OCI-LY1 (cell line): ENCODE data around the gene BATF2.

Source experiments
- EZH2 ChIP-seq: fragments of 200-600 bp; sonication (generic), shearing (Covaris generic); IDR thresholded peaks from 2 replicates; pipeline ENCODE4 v1.8.0; 2017; ENCODE audit warnings: borderline replicate concordance, mixed run types, mild to moderate bottlenecking, antibody characterized with exemption, low read length, moderate library complexity, mixed read lengths
- TF ChIP-seq, protein P1 (sequence below): fragments of 200-600 bp; sonication (generic), shearing (Covaris generic); IDR thresholded peaks from 2 replicates; pipeline ENCODE4 v1.5.1; 2017; ENCODE audit warnings: mild to moderate bottlenecking, antibody characterized with exemption, low read length, moderate library complexity, mixed read lengths

DNA sequence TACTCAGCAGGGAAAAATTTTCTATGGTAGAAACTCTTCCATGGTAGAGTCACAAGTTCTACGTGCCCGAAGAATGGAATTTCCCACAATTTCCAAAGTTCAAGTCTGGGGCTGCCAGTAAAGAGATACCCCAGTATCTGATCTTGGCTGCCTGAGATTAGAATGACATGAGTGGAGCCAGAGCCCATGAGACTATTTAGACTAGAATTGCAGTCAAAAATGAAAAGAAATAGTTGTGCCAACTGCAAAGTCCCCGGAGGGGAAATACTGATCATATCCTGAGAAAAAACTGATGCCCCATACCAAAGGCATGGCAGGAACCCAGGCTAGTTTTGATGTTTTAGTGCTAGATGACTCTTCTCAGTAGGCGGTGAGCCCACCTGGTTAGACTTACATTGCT, 36.1 kb downstream of the BATF2 start:
- TF ChIP-seq, protein P1, sequence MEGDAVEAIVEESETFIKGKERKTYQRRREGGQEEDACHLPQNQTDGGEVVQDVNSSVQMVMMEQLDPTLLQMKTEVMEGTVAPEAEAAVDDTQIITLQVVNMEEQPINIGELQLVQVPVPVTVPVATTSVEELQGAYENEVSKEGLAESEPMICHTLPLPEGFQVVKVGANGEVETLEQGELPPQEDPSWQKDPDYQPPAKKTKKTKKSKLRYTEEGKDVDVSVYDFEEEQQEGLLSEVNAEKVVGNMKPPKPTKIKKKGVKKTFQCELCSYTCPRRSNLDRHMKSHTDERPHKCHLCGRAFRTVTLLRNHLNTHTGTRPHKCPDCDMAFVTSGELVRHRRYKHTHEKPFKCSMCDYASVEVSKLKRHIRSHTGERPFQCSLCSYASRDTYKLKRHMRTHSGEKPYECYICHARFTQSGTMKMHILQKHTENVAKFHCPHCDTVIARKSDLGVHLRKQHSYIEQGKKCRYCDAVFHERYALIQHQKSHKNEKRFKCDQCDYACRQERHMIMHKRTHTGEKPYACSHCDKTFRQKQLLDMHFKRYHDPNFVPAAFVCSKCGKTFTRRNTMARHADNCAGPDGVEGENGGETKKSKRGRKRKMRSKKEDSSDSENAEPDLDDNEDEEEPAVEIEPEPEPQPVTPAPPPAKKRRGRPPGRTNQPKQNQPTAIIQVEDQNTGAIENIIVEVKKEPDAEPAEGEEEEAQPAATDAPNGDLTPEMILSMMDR = no peak
- TF ChIP-seq EZH2 = no peak
